Liver (tissue), 9 donors: Measurements from ENCODE around the gene PPP2R2D. TPM values are rescaled to one million over a fixed set of nuclear protein-coding genes. Genes with fewer than 3 reads are reported as not detected.

Experiments used
- DNase-seq: peaks from one replicate; pipeline ENCODE4 v3.0.0-alpha.2; 2017; ENCODE audit warnings: low spot score
- H3K27ac ChIP-seq, 2 donors: one replicate each; pipeline ENCODE4 v1.7.0; 2013; ENCODE audit warnings: inconsistent platforms in 2 of 2, low read length in 2 of 2, control low read depth in 1 of 2, low read depth in 1 of 2, mild to moderate bottlenecking in 1 of 2
- H3K27me3 ChIP-seq, 4 donors: one replicate each; pipeline versions ENCODE4 v1.6.1 to v1.7.0; 2013; ENCODE audit warnings: low read length in 3 of 4, inconsistent platforms in 1 of 4, mild to moderate bottlenecking in 1 of 4, moderate library complexity in 1 of 4; ENCODE audit not compliant: control insufficient read depth in 4 of 4, insufficient read depth in 4 of 4
- H3K36me3 ChIP-seq, 4 donors: one replicate each; pipeline versions ENCODE4 v1.6.1 to v1.7.0; 2013; ENCODE audit warnings: low read length in 3 of 4, mild to moderate bottlenecking in 3 of 4, low read depth in 1 of 4, moderate library complexity in 1 of 4; ENCODE audit not compliant: control insufficient read depth in 4 of 4, insufficient read depth in 3 of 4
- H3K4me1 ChIP-seq, 4 donors: one replicate each; pipeline versions ENCODE4 v1.6.1 to v1.7.0; 2013; ENCODE audit warnings: low read length in 3 of 4, mild to moderate bottlenecking in 3 of 4, moderate library complexity in 1 of 4; ENCODE audit not compliant: control insufficient read depth in 4 of 4, insufficient read depth in 4 of 4
- H3K4me3 ChIP-seq, 3 donors: one replicate each; pipeline versions ENCODE4 v1.6.1 to v1.7.0; 2013; ENCODE audit warnings: low read length in 3 of 3, control low read depth in 1 of 3, low read depth in 1 of 3, mild to moderate bottlenecking in 1 of 3
- H3K9ac ChIP-seq, 2 donors: one replicate each; pipeline ENCODE4 v1.7.0; 2013; ENCODE audit warnings: low read length in 2 of 2, mild to moderate bottlenecking in 2 of 2, moderate library complexity in 2 of 2, control low read depth in 1 of 2, low read depth in 1 of 2
- H3K9me3 ChIP-seq, 4 donors: one replicate each; pipeline versions ENCODE4 v1.6.1 to v1.7.0; 2013; ENCODE audit warnings: low read length in 3 of 4; ENCODE audit not compliant: control insufficient read depth in 4 of 4
- FOXA1 ChIP-seq: IDR thresholded peaks from 2 replicates; pipeline ENCODE4 v1.6.1; 2016; ENCODE audit warnings: antibody characterized with exemption
- HNF4G ChIP-seq: IDR thresholded peaks from 2 replicates; pipeline ENCODE4 v1.6.1; 2016; ENCODE audit warnings: antibody characterized with exemption
- JUND ChIP-seq, 2 donors: IDR thresholded peaks; 2 replicates each; pipeline ENCODE4 v1.6.1; 2016; ENCODE audit warnings: antibody characterized with exemption in 2 of 2
- RAD21 ChIP-seq, 2 donors: IDR thresholded peaks; 2 replicates each; pipeline ENCODE4 v1.6.1; 2016; ENCODE audit warnings: antibody characterized with exemption in 2 of 2, mild to moderate bottlenecking in 2 of 2
- RXRA ChIP-seq, 2 donors: IDR thresholded peaks; 2 replicates each; pipeline ENCODE4 v1.6.1; 2017 to 2018; ENCODE audit warnings: antibody characterized with exemption in 2 of 2, mild to moderate bottlenecking in 1 of 2
- SP1 ChIP-seq: IDR thresholded peaks from 2 replicates; pipeline ENCODE4 v1.6.1; 2018; ENCODE audit warnings: antibody characterized with exemption, mild to moderate bottlenecking
- WGBS: extraction: QIAGEN DNeasy Blood & Tissue Kit; methylation state at CpG from one replicate; pipeline ENCODE4 v1.1.7; 2013; 5-methylcytosine and 5-hydroxymethylcytosine counted together
- polyA plus RNA-seq, 2 donors: library from polyadenylated mRNA; stranded (reverse) in 1 of 2; unstranded in 1 of 2; fragments of 200-250 nt in 1 of 2; fragments of >200 nt in 1 of 2; fragmentation: Nextera tagmentation in 1 of 2; extraction: Ambion mirVana in 1 of 2; gene quantifications; one replicate each; pipeline versions ENCODE4 v1.2.1 to v1.2.3, GENCODE V29; 2013 to 2015
- total RNA-seq, 2 donors: library from RNA; depleted of rRNA; stranded (reverse); fragments of >200 nt; gene quantifications; one replicate each; pipeline ENCODE4 v1.2.3, GENCODE V29; 2014
- TF ChIP-seq, protein P1 (sequence below): IDR thresholded peaks from 2 replicates; pipeline ENCODE4 v1.6.1; 2016; ENCODE audit warnings: antibody characterized with exemption, mild to moderate bottlenecking
- TF ChIP-seq, protein P2 (sequence below): IDR thresholded peaks from 2 replicates; pipeline ENCODE4 v1.6.1; 2016; ENCODE audit warnings: antibody characterized with exemption
- TF ChIP-seq, protein P3 (sequence below): fragments of 150-350 bp; IDR thresholded peaks from 2 replicates; pipeline ENCODE4 v1.5.1; 2017; ENCODE audit warnings: improper control_type of control experiment, low read depth, low read length; ENCODE audit not compliant: missing input control
- TF ChIP-seq, protein P4 (sequence below): IDR thresholded peaks from 2 replicates; pipeline ENCODE4 v1.6.1; 2016; ENCODE audit warnings: antibody characterized with exemption
- TF ChIP-seq, protein P5 (sequence below): IDR thresholded peaks from 2 replicates; pipeline ENCODE4 v1.6.1; 2016; ENCODE audit warnings: antibody characterized with exemption
- donor health status: healthy.
- donor health status: healthy.
- donor health status: healthy.
- donor health status: healthy.
- donor health status: healthy.

Gene PPP2R2D
- total and polyA plus RNA-seq, 4 donors, result 5.9 to 20.5 (median 14.3) TPM

- no peak for TF ChIP-seq RXRA (IDR thresholded peaks at IDR 0.05)
- TF ChIP-seq, protein P1, sequence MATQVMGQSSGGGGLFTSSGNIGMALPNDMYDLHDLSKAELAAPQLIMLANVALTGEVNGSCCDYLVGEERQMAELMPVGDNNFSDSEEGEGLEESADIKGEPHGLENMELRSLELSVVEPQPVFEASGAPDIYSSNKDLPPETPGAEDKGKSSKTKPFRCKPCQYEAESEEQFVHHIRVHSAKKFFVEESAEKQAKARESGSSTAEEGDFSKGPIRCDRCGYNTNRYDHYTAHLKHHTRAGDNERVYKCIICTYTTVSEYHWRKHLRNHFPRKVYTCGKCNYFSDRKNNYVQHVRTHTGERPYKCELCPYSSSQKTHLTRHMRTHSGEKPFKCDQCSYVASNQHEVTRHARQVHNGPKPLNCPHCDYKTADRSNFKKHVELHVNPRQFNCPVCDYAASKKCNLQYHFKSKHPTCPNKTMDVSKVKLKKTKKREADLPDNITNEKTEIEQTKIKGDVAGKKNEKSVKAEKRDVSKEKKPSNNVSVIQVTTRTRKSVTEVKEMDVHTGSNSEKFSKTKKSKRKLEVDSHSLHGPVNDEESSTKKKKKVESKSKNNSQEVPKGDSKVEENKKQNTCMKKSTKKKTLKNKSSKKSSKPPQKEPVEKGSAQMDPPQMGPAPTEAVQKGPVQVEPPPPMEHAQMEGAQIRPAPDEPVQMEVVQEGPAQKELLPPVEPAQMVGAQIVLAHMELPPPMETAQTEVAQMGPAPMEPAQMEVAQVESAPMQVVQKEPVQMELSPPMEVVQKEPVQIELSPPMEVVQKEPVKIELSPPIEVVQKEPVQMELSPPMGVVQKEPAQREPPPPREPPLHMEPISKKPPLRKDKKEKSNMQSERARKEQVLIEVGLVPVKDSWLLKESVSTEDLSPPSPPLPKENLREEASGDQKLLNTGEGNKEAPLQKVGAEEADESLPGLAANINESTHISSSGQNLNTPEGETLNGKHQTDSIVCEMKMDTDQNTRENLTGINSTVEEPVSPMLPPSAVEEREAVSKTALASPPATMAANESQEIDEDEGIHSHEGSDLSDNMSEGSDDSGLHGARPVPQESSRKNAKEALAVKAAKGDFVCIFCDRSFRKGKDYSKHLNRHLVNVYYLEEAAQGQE, result no peak
- TF ChIP-seq JUND (IDR thresholded peaks at IDR 0.05), result no peak
- TF ChIP-seq, protein P2, sequence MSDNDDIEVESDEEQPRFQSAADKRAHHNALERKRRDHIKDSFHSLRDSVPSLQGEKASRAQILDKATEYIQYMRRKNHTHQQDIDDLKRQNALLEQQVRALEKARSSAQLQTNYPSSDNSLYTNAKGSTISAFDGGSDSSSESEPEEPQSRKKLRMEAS, result no peak
Measured at GRCh38 chr10:131971591-131971990, 70.8 kb downstream of the PPP2R2D start (continued).

GRCh38 chr10:131972474-131973071 is 71.8 kb downstream of the PPP2R2D start:
- DNase-seq, result no peak
- TF ChIP-seq, protein P3, sequence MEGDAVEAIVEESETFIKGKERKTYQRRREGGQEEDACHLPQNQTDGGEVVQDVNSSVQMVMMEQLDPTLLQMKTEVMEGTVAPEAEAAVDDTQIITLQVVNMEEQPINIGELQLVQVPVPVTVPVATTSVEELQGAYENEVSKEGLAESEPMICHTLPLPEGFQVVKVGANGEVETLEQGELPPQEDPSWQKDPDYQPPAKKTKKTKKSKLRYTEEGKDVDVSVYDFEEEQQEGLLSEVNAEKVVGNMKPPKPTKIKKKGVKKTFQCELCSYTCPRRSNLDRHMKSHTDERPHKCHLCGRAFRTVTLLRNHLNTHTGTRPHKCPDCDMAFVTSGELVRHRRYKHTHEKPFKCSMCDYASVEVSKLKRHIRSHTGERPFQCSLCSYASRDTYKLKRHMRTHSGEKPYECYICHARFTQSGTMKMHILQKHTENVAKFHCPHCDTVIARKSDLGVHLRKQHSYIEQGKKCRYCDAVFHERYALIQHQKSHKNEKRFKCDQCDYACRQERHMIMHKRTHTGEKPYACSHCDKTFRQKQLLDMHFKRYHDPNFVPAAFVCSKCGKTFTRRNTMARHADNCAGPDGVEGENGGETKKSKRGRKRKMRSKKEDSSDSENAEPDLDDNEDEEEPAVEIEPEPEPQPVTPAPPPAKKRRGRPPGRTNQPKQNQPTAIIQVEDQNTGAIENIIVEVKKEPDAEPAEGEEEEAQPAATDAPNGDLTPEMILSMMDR, result no peak
- TF ChIP-seq RAD21 (IDR thresholded peaks at IDR 0.05) (no peak), FOXA1 (no peak)
- no peak overlapping the region for H3K4me3 ChIP-seq
- no peaks in the 10 kb centered on the region for H3K27me3 ChIP-seq
- no peaks in the 10 kb centered on the region for H3K9me3 ChIP-seq
- no peak overlapping the region for H3K27ac ChIP-seq
- 61% methylated on average over 11 of the region's 11 CpGs for WGBS
- peaks cover under 1 to 15% (median 8%) of the 10 kb centered on the region in 4 donors for H3K4me1 ChIP-seq
- H3K9ac ChIP-seq, result no peak overlapping the region
- peaks cover 19 to 39% (median 23%) of the 10 kb centered on the region in 4 donors for H3K36me3 ChIP-seq

- Histone ChIP-seq H3K9ac (no peak overlapping the region), H3K36me3 (peaks cover 19 to 39% (median 23%) of the 10 kb centered on the region in 4 donors), H3K9me3 (no peaks in the 10 kb centered on the region), H3K4me3 (no peak overlapping the region), H3K4me1 (peaks cover 6 to 19% (median 13%) of the 10 kb centered on the region in 4 donors), H3K27me3 (no peaks in the 10 kb centered on the region), H3K27ac (no peak overlapping the region)
- no peak for DNase-seq
- TF ChIP-seq SP1, result no peak
- TF ChIP-seq, protein P4, sequence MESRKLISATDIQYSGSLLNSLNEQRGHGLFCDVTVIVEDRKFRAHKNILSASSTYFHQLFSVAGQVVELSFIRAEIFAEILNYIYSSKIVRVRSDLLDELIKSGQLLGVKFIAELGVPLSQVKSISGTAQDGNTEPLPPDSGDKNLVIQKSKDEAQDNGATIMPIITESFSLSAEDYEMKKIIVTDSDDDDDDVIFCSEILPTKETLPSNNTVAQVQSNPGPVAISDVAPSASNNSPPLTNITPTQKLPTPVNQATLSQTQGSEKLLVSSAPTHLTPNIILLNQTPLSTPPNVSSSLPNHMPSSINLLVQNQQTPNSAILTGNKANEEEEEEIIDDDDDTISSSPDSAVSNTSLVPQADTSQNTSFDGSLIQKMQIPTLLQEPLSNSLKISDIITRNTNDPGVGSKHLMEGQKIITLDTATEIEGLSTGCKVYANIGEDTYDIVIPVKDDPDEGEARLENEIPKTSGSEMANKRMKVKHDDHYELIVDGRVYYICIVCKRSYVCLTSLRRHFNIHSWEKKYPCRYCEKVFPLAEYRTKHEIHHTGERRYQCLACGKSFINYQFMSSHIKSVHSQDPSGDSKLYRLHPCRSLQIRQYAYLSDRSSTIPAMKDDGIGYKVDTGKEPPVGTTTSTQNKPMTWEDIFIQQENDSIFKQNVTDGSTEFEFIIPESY, result no peak
- no peak for TF ChIP-seq HNF4G
- TF ChIP-seq, protein P5, sequence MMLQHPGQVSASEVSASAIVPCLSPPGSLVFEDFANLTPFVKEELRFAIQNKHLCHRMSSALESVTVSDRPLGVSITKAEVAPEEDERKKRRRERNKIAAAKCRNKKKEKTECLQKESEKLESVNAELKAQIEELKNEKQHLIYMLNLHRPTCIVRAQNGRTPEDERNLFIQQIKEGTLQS, result no peak
- TF ChIP-seq JUND (IDR thresholded peaks at IDR 0.05), result no peak
- 90% methylated on average over 34 of the region's 34 CpGs for WGBS
Measured at GRCh38 chr10:131973160-131973951, 72.5 kb downstream of the PPP2R2D start.
